Hepatocyte (in vitro differentiated cells): ENCODE results near the gene AFTPH.

Experiments used
- EZH2 ChIP-seq: fragments of 200-600 bp; sonication (generic); IDR thresholded peaks from 2 replicates; pipeline ENCODE4 v1.6.1; 2016; ENCODE audit warnings: antibody characterized with exemption, mild to moderate bottlenecking, borderline replicate concordance
- TF ChIP-seq, protein P1 (sequence below): fragments of 200-600 bp; sonication (generic); IDR thresholded peaks from 2 replicates; pipeline ENCODE4 v1.5.1; 2016; ENCODE audit warnings: antibody characterized with exemption, mild to moderate bottlenecking; ENCODE audit not compliant: poor library complexity

DNA sequence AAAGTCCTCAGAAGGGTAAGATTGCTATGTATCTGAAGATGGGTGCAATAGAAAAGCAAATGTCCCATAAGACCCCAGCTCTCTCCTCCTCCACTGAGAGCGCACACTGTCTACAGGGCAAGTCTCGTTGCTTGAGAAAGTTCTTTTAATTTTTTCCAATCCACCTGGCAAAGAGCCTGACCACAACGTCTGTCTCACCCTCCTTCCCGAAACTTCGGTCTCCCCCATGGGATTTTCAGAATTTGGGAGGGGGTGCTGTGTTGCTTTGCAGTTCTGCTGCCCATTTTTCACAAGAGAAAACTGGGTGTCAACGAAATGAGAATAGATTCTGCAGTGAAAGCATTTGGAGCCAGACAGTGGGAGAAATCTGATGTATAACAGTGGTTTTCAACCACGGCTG lies 89.1 kb downstream of the AFTPH start:
- TF ChIP-seq, protein P1, sequence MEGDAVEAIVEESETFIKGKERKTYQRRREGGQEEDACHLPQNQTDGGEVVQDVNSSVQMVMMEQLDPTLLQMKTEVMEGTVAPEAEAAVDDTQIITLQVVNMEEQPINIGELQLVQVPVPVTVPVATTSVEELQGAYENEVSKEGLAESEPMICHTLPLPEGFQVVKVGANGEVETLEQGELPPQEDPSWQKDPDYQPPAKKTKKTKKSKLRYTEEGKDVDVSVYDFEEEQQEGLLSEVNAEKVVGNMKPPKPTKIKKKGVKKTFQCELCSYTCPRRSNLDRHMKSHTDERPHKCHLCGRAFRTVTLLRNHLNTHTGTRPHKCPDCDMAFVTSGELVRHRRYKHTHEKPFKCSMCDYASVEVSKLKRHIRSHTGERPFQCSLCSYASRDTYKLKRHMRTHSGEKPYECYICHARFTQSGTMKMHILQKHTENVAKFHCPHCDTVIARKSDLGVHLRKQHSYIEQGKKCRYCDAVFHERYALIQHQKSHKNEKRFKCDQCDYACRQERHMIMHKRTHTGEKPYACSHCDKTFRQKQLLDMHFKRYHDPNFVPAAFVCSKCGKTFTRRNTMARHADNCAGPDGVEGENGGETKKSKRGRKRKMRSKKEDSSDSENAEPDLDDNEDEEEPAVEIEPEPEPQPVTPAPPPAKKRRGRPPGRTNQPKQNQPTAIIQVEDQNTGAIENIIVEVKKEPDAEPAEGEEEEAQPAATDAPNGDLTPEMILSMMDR: no peak
- TF ChIP-seq EZH2: no peak
